ENCODE measurements around the gene INSL3. TPM values are rescaled to one million over a fixed set of nuclear protein-coding genes. Genes with fewer than 3 reads are reported as not detected.

INSL3 gene, protein sequence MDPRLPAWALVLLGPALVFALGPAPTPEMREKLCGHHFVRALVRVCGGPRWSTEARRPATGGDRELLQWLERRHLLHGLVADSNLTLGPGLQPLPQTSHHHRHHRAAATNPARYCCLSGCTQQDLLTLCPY
- total RNA-seq: not detected
- long read RNA-seq: 0 reads

DNA sequence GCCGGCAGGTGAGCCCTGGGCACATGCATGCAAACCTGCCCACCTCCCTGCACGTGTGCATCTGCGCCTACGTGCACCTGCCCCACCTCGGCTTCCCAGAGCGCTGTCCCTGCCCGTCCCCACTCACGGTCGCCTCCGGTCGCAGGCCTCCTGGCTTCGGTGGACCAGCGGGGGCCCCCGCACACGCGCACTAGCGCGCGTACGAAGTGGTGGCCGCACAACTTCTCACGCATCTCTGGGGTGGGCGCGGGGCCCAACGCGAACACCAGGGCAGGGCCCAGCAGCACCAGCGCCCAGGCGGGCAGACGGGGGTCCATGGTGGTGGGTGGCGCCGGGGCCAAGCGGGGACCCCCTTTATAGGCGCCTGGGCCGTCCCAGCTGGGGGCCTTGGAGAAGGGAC lies at the start of gene INSL3:
TSS of gene INSL3 (minus strand) at position 330 of the 400 bp plus-strand sequence. CDS start at position 317, 13 bp downstream.
- no peak for DNase-seq
- intact Hi-C loops (cut with DNase I): no loop called here
- ATAC-seq: no peak

GRCh38 chr19:17869114-17869608 lies 47.8 kb upstream of the INSL3 start:
- ATAC-seq: no peak
- intact Hi-C loops (cut with DNase I): no loop called here
- DNase-seq: no peak

- ATAC-seq: no peak
- no peak for DNase-seq
- intact Hi-C loops (cut with DNase I): no loop called here
Measured at GRCh38 chr19:17868669-17869068, 47.4 kb upstream of the INSL3 start.

DNA sequence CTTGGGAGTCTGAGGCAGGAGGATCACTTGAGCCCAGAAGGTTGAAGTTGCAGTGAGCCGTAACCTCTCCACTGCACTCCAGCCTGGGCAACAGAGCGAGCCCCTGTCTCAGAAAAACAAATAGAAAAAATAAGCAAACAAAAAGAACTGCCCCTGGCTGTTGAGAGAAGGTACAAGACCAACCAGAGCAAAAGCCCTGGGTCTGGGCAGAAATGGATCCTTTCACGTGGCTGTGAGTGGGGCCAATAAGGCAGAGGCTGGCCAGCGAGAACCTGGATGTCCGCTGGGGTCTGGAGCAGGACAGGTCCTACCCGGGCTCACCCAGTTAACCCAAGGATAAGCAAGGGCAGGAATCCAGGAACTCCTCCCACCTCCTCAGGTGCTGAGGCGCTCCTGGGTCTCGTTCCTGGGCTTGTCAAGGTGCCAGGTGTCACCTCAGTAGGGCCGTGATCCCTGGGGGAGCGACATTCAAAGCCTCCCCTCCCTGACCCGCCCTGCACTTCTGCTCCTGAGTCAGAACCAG lies 45.7 kb upstream of the INSL3 start:
- ATAC-seq (no peak), DNase-seq (no peak)
- intact Hi-C loops (cut with DNase I): no loop called here

GRCh38 chr19:17866312-17866963 lies 45.1 kb upstream of the INSL3 start:
- intact Hi-C loops (cut with DNase I): no loop called here
- ATAC-seq (no peak), DNase-seq (no peak)

DNA sequence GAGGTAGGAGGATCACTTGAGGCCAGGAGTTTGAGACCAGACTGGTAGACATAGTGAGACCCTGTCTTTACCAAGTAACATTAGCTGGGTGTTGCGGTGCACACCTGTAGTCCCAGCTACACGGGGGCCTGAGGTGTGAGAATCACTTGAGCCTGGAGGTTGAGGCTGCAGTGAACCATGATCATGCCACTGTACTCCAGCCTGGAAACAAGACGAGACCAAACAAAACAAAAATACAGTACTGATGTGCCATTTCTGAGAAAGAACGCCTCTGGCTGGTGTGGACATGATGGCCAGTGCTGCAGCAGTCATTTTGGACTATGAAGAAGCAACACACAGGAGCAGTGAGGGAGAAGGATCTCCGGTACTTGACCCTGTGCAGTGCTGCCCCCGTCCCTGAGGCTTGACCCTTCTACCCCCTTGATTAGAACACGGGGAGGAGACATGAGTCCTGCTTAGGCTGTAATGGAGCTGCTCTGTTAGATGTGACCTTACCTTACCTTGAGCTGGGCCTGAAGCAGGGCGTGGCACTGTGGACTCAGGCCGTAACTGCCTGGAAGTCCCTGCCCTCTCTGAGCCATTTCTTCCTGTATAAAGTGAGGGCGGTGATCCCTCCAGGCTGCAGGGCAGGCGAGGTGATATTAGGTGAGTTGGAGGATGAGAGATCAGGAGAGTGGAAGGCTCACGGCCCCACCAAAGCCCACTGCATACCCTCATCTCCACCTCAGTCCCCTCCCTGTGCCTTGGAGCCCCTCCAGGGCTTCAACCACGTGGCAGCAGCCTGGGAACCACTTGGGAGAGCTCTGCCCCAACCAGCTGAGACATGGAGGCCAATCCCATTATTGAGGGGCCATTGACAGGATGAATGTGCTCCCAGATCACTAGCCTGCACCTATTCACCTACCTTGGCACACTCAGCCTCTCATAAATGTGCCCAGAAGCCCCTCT lies 44.3 kb upstream of the INSL3 start:
- intact Hi-C loops (cut with DNase I): no loop called here
- DNase-seq (no peak), ATAC-seq (peak in 1 of 2 donors; percentile 2)

GRCh38 chr19:17863520-17864182 lies 42.3 kb upstream of the INSL3 start:
- intact Hi-C loops (cut with DNase I): no loop called here
- ATAC-seq: no peak
- no peak for DNase-seq

DNA sequence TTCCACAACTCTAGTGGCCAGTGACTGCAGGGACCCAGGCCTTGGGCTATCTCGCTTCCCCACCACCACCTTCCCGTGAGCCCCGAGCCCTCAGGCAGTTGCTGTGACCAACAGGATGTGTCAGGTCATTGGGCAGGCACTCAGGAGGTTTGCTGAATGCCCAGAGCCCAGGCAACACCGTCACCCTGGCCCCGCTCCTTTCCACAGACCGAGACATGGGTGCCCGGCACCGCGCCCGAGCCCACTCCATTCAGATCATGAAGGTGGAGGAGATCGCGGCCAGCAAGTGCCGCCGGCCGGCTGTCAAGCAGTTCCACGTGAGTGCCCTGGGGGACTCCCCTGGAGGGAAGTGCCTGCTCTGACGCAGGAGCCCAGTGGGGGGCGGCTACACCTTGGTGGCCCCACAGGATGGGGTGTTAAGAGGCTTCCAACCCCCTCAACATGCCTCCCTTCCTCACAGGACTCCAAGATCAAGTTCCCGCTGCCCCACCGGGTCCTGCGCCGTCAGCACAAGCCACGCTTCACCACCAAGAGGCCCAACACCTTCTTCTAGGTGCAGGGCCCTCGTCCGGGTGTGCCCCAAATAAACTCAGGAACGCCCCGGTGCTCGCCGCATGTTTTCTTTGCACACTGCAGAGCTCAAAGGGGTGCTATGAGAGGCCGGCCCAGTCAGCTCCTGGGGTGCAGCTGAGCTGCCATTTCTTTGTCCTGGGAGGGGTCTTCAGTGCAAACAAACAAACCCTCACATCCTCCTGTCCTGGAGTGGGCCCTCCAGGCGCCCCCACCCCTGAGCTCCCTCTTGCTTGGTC lies 41.6 kb upstream of the INSL3 start:
- intact Hi-C loops (cut with DNase I): no loop called here
- no peak for ATAC-seq

DNA sequence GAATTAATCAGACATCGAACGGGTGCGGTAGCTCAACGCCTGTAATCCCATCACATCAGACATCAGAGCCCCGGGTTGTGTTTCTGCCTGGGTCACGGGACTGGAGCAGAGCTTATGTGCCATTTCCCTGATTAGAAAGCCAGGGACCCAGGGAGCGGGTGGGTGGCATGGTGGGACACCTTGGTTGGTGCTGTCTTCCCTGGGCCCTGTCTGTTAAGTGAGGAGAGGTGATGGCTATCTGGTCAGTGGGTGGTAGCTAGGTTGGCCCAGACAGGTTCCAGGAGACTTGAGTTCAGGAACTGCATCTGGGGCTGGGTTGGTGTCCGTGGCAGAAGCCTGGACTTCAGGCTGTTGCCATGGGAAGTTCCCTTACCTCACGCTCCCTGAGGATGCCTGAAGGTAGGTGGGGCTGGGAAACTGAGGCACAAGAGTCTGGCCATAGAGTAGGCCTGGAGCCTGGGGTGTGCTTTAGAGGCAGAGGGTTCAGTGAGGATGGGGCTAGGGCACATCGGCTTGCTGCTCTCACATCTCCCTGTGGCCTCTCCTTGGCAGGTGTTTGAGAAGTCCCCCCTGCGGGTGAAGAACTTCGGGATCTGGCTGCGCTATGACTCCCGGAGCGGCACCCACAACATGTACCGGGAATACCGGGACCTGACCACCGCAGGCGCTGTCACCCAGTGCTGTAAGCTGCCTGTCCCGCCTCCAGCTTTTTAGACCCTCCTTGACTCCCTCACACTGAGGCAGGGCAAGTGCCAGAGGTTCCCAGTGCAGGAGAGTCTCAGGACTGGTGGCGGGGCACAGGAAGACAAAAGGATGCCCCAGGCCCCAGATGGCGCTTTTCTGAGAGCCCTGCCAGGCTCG lies 40.5 kb upstream of the INSL3 start:
- DNase-seq (no peak), ATAC-seq (no peak)
- intact Hi-C loops (cut with DNase I): no loop called here

More for the DNA sequence above, 41.6 kb upstream of the INSL3 start:
- DNase-seq: no peak

- intact Hi-C loops (cut with DNase I): no loop called here
Measured at GRCh38 chr19:17860993-17861360, 39.7 kb upstream of the INSL3 start.

GRCh38 chr19:17860331-17860992 lies 39.1 kb upstream of the INSL3 start:
- intact Hi-C loops (cut with DNase I): no loop called here
- DNase-seq (no peak), ATAC-seq (no peak)

More at GRCh38 chr19:17860993-17861360, 39.7 kb upstream of the INSL3 start:
- ATAC-seq (no peak), DNase-seq (no peak)

- peak; percentile 97 to 98 for ATAC-seq
- DNase-seq: peak; percentile 99
- intact Hi-C loops (cut with DNase I): loop anchor here in 1 of 2 donors (2.0 to 10.0 kb wide), 4 partner anchors 73 to 512 kb away; partner anchors contain the start of gene CCDC124
Measured at GRCh38 chr19:17859533-17860330, 38.4 kb upstream of the INSL3 start, which contains the start of gene RPL18A. Gene RPL18A (plus strand): TSS chr19:17859910. CDS start chr19:17859957, 47 bp downstream.

DNA sequence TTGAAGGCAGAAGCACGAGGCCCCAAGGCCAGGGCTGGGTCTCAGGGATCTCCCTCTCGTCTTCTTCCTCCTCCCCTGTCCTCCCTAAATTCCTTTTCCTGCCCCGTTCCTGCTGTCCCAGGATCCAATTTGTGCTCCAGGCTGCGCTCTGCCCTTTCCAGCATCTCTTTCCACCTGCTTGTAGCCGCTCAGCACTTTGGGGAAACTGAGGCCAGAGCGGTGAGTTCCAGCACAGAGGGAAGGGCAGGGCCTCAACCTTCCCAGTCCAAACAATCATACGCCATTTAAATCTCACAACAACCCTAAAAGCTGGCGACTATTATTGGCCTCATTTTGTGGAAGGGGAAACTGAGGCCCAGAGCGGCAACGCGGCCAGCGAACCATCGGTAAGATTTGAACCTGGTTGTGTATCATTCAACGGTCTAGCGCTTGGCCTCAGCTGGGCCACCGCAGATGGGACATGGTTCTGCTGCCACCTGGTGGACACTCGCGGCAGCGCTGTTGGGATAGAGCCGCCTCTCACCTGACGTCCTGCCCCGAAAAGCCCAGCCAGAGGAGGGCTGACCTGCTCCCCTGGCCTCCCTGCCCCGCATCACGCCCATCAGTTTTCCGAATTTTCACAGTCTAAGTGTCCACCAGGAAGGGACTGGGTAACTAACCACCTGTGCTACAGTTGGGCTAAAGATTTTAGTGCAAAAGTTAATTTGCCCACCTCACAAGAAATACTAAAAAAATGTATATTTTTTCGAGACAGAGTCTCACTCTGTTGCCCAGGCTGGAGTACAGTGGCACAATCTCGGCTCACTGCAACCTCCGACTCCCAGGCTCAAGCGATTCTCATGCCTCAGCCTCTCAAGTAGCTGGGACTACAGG lies 34.2 kb upstream of the INSL3 start:
- intact Hi-C loops (cut with DNase I): loop anchor here in 1 of 2 donors (5.0 to 10.0 kb wide), 3 partner anchors 71 to 508 kb away; no protein-coding TSS in a partner anchor
- DNase-seq (peak; percentile 87), ATAC-seq (peak; percentile 29 to 37)

DNA sequence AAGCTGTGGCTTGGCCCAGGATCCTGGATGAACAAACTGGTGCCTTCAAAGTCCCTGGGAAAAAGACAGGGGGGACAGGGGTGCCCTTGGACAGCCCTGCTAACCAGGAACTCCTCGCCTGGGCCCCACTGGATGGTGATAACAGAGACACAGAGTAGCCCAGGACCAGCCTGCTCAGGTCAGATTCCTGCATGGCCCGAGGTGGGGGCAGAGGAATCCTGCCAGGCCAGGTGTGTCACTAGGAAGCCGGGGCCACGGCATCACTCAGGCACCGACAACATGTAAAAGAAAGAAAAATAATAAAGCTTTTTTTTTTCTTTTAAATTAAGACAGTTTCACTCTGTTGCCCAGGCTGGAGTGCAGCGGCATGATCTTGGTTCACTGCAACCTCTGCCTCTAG lies 32.7 kb upstream of the INSL3 start:
- intact Hi-C loops (cut with DNase I): loop anchor here in 1 of 2 donors (10.0 kb wide), 2 partner anchors 69 to 399 kb away; no protein-coding TSS in a partner anchor
- DNase-seq: no peak
- ATAC-seq: no peak
